ENCODE results near the gene ARHGAP42. TPM values are rescaled to one million over a fixed set of nuclear protein-coding genes. Genes with fewer than 3 reads are reported as not detected.

ARHGAP42 gene
- total RNA-seq, 1 donor from 2014 or later = 0.46 TPM

- DNase-seq (ENCODE audit: low read depth, low spot score) = no peak
Measured at GRCh38 chr11:100682247-100682969, 4.7 kb upstream of the ARHGAP42 start.

GRCh38 chr11:100683126-100683525 lies 4.0 kb upstream of the ARHGAP42 start:
- DNase-seq (ENCODE audit: low read depth, low spot score) = no peak

- no peak for DNase-seq (ENCODE audit: low read depth, low spot score)
Measured at GRCh38 chr11:100684101-100685065, 2.7 kb upstream of the ARHGAP42 start.

GRCh38 chr11:100686476-100687053 lies 523 bp upstream of the ARHGAP42 start:
- no peak for DNase-seq (ENCODE audit: low read depth, low spot score)

- peak; percentile 39 for DNase-seq (ENCODE audit: low read depth, low spot score)
Measured at GRCh38 chr11:100687630-100688395, 725 bp downstream of the ARHGAP42 start.

- no peak for DNase-seq (ENCODE audit: low read depth, low spot score)
Measured at GRCh38 chr11:100689141-100689540, 2.1 kb downstream of the ARHGAP42 start.

GRCh38 chr11:100691896-100692653 lies 5.0 kb downstream of the ARHGAP42 start:
- DNase-seq (ENCODE audit: low read depth, low spot score) = no peak

GRCh38 chr11:100695911-100696310 lies 8.8 kb downstream of the ARHGAP42 start:
- DNase-seq (ENCODE audit: low read depth, low spot score) = no peak

- DNase-seq (ENCODE audit: low read depth, low spot score) = no peak
Measured at GRCh38 chr11:100703139-100703538, 16.1 kb downstream of the ARHGAP42 start.

- no peak for DNase-seq (ENCODE audit: low read depth, low spot score)
Measured at GRCh38 chr11:100703801-100704575, 16.9 kb downstream of the ARHGAP42 start.

GRCh38 chr11:100705447-100705846 lies 18.4 kb downstream of the ARHGAP42 start:
- no peak for DNase-seq (ENCODE audit: low read depth, low spot score)

- no peak for DNase-seq (ENCODE audit: low read depth, low spot score)
Measured at GRCh38 chr11:100706179-100706578, 19.1 kb downstream of the ARHGAP42 start.

- DNase-seq (ENCODE audit: low read depth, low spot score) = no peak
Measured at GRCh38 chr11:100709233-100709957, 22.3 kb downstream of the ARHGAP42 start.

- no peak for DNase-seq (ENCODE audit: low read depth, low spot score)
Measured at GRCh38 chr11:100711984-100712383, 24.9 kb downstream of the ARHGAP42 start.

GRCh38 chr11:100712583-100712982 lies 25.5 kb downstream of the ARHGAP42 start:
- DNase-seq (ENCODE audit: low read depth, low spot score) = no peak

GRCh38 chr11:100715165-100715761 lies 28.2 kb downstream of the ARHGAP42 start:
- DNase-seq (ENCODE audit: low read depth, low spot score) = no peak

GRCh38 chr11:100716838-100717237 lies 29.8 kb downstream of the ARHGAP42 start:
- DNase-seq (ENCODE audit: low read depth, low spot score) = no peak

- no peak for DNase-seq (ENCODE audit: low read depth, low spot score)
Measured at GRCh38 chr11:100719362-100719761, 32.3 kb downstream of the ARHGAP42 start.

- DNase-seq (ENCODE audit: low read depth, low spot score) = peak; percentile 48
Measured at GRCh38 chr11:100719809-100720221, 32.7 kb downstream of the ARHGAP42 start.

Measured in pulmonary artery endothelial cell (primary cell).